Measurements from ENCODE around the gene DDA1. TPM values are rescaled to one million over a fixed set of nuclear protein-coding genes. Genes with fewer than 3 reads are reported as not detected.
A peak's percentile ranks its signal among the peaks of the same experiment; 100 is the strongest.

The DDA1 gene
- total and polyA plus RNA-seq, 9 of the 15 experiments (the other 6 are each of a cell fraction or from before 2014, with no cell fraction given) = 1.4 to 83.8 (median 33.8) TPM

- TF ChIP-seq HDAC2 (IDR thresholded peaks at IDR 0.05) (peak; percentile 84), DIDO1 (tag; IDR thresholded peaks at IDR 0.05; ENCODE audit: low read depth) (peak; percentile 86), EZH2 (IDR thresholded peaks at IDR 0.05; ENCODE audit: borderline replicate concordance, low read depth, low read length) (peak; percentile 89; the same call in 1 of the 2 replicates), SIX5 (IDR thresholded peaks at IDR 0.05; ENCODE audit: borderline replicate concordance in 1 of 2, insufficient read depth in 1 of 2, low read depth in 1 of 2, low read length in 2 of 2) (peak; percentile 85 to 91), ZNF408 (CRISPR knock-in tag; IDR thresholded peaks at IDR 0.05; ENCODE audit: low read depth) (no peak), PTTG1 (tag; IDR thresholded peaks at IDR 0.05; ENCODE audit: low read depth) (no peak), TEAD4 (IDR thresholded peaks at IDR 0.05; ENCODE audit: low read length) (peak; percentile 17; the same call in 1 of the 2 replicates), TEAD4 (CRISPR knock-in tag; IDR thresholded peaks at IDR 0.05; ENCODE audit: borderline replicate concordance) (no peak), MLLT1 (IDR thresholded peaks at IDR 0.05) (peak in 1 of 2 experiments; percentile 96; a peak in 2 of 4 replicates), ZNF143 (CRISPR knock-in tag; IDR thresholded peaks at IDR 0.05) (peak; percentile 95), SUPT5H (IDR thresholded peaks at IDR 0.05) (peak; percentile 85), ZBTB49 (CRISPR knock-in tag; IDR thresholded peaks at IDR 0.05; ENCODE audit: borderline replicate concordance) (peak; percentile 76; the same call in 1 of the 2 replicates), KDM5B (IDR thresholded peaks at IDR 0.05; ENCODE audit: insufficient replicate concordance, low read depth, low read length) (peak; percentile 90), CUX1 (CRISPR knock-in tag; IDR thresholded peaks at IDR 0.05) (peak; percentile 98), KAT8 (IDR thresholded peaks at IDR 0.05; ENCODE audit: low read depth) (no peak), BCL6 (CRISPR knock-in tag; IDR thresholded peaks at IDR 0.05) (0 out of 2 replicates have a peak, but pooled peaks have one; percentile 11)
These were observed 42.2 kb upstream of the DDA1 start, which contains the start of gene BABAM1 (continued) for GRCh38 chr19:17266975-17267788.

Data from K562 (cell line).